Suprapubic skin (tissue), 4 donors: Measurements from ENCODE around the gene FRMD4A.

Source experiments
- CTCF ChIP-seq, 2 donors: fragments of 200-600 bp in 1 of 2; fragments of 450-650 bp in 1 of 2; sonication (generic) in 1 of 2; IDR thresholded peaks; one replicate each; pipeline ENCODE4 v1.5.1; 2016 to 2019; ENCODE audit warnings: antibody characterized with exemption in 2 of 2, mild to moderate bottlenecking in 1 of 2, moderate library complexity in 1 of 2
- POLR2A ChIP-seq, 2 donors: fragments of 450-650 bp; IDR thresholded peaks; one replicate each; pipeline ENCODE4 v1.6.1; 2017; ENCODE audit warnings: antibody characterized with exemption in 2 of 2, mild to moderate bottlenecking in 2 of 2, moderate library complexity in 2 of 2
- POLR2AphosphoS5 ChIP-seq, 3 donors: sonication (generic); formaldehyde crosslinking; IDR thresholded peaks; one replicate each; pipeline ENCODE4 v1.6.1; 2017; ENCODE audit warnings: antibody characterized with exemption in 3 of 3

DNA sequence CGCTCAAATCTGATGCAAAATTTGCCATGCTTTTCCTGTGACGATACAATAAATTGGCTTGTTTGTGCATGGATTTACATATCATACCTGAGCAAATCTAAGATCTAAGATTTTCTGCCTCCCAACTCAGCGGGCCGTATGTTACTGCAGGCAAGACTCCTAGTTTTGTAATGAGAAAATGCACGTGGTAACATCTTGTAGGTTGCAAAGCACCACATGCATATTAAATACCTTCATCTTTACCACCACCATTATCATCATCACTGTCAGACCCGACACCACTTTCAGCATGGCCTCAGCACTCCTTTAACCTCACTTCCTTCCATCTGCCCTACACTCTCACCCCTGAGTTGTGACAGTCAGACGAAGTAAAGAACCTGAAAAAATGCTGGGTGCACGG lies 202.2 kb downstream of the FRMD4A start:
- TF ChIP-seq POLR2A (IDR thresholded peaks at IDR 0.05), result no peak
- no peak for TF ChIP-seq CTCF (IDR thresholded peaks at IDR 0.05)
- TF ChIP-seq POLR2AphosphoS5 (IDR thresholded peaks at IDR 0.05), result no peak
